Cardiac fibroblast (primary cell): ENCODE data around the gene CDRT4.

Experiments used
- DNase-seq, 2 donors: peaks; one replicate each; pipeline versions ENCODE4 v3.0.0 to v3.0.0-alpha.2; 2010; ENCODE audit warnings: low read depth in 2 of 2
- H3K4me3 ChIP-seq, 2 donors: replicated peaks in 1 of 2; 1 replicate in 1 of 2; 2 replicates in 1 of 2; pipeline ENCODE4 v1.5.1; 2011; ENCODE audit warnings: low read depth in 2 of 2, low read length in 2 of 2, mild to moderate bottlenecking in 2 of 2, moderate library complexity in 1 of 2
- TF ChIP-seq, protein P1 (sequence below): IDR thresholded peaks from one replicate; pipeline ENCODE4 v1.5.1; 2011; ENCODE audit warnings: low read depth, mild to moderate bottlenecking, low read length, inconsistent platforms

CDRT4 gene

DNA sequence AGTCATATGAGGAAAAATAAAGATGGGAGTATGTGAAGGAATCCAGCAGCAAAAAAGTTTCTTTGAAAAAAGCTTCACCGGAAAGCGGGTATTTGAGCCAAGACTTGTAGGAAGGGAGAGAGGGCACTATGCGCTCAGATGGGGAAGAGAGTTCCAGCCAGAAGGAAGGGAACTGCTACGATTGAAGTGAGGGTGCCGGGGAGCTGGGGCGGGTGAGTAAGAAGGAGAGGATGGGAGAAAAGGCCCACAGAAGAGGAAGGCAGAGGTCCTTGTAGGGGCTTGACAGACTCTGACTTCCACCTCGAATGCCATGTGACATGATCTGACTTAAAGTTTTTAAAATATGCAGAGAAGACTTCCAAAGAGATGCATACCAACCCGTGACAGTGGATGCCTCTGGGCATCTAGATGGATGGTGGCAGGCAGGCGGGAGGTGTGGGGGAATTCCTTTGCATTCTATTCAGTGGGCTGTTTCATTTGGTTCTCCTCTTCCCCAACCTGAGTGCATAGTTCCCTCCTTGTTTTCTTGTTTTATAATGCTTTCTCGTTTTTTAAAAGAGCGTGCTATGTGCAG, 44.9 kb downstream of the CDRT4 start:
- TF ChIP-seq, protein P1, sequence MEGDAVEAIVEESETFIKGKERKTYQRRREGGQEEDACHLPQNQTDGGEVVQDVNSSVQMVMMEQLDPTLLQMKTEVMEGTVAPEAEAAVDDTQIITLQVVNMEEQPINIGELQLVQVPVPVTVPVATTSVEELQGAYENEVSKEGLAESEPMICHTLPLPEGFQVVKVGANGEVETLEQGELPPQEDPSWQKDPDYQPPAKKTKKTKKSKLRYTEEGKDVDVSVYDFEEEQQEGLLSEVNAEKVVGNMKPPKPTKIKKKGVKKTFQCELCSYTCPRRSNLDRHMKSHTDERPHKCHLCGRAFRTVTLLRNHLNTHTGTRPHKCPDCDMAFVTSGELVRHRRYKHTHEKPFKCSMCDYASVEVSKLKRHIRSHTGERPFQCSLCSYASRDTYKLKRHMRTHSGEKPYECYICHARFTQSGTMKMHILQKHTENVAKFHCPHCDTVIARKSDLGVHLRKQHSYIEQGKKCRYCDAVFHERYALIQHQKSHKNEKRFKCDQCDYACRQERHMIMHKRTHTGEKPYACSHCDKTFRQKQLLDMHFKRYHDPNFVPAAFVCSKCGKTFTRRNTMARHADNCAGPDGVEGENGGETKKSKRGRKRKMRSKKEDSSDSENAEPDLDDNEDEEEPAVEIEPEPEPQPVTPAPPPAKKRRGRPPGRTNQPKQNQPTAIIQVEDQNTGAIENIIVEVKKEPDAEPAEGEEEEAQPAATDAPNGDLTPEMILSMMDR, result no peak
- H3K4me3 ChIP-seq, result no peak overlapping the region
- no peak for DNase-seq

DNA sequence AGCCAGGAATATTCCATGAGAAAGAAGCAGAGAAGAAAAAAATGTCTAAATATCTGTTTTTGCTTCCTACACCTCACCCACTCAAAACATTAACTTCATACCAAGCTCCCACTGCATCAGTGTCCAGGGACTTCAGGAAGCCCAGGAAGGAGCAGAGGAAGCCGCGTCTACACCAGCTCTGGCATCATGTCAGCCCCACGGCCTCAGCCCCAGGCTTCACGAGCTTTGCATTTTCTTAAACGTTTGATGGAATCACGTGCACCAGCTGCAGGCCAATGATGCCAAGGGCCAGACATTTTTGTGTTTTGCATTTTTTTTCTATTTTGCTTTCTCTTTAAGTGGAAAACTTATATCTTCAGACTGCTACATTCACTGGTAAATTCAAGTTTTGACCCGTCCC, 48.6 kb downstream of the CDRT4 start:
- peak in 1 of 2 donors; percentile 30 for DNase-seq
- H3K4me3 ChIP-seq, result no peak overlapping the region
- TF ChIP-seq, protein P1, result no peak

DNA sequence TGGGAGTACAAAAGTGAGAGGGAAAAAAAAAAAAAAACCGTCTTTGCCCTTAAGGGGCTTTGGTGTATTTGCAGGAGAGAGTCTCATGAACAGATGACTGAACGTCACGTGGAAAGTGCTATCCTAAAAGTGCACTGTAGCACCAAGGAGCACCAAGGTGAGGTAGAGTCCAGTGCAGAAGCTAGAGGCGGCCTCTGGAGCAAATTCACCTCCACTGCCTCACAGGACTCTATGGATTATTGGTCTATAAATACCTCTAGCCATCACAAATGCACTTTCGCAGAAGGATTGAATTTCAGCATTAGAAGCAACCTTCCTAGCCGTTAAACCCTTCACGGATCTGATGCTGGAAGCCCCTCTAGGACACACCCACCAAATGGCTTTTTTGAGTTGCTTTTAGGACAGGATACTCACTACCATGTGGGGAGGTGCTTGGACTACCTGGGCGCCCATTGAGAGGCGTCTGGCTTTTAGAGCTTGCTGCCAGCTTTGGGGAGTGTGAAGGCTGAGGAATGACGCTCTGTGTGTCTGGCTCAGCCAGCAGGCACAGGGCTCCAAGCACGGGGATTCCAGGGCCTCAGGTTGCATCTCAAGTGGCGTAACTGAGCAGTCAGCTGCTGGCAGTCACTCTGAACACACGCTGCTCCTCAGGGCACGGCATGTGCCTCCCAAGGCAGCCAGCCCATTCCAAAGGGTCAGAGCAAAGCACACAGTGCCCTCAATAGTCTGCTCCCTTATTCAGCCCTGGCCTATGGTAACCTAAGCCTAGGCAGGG, 52.7 kb downstream of the CDRT4 start:
- DNase-seq, result no peak
- no peak overlapping the region for H3K4me3 ChIP-seq
- TF ChIP-seq, protein P1, result no peak

DNA sequence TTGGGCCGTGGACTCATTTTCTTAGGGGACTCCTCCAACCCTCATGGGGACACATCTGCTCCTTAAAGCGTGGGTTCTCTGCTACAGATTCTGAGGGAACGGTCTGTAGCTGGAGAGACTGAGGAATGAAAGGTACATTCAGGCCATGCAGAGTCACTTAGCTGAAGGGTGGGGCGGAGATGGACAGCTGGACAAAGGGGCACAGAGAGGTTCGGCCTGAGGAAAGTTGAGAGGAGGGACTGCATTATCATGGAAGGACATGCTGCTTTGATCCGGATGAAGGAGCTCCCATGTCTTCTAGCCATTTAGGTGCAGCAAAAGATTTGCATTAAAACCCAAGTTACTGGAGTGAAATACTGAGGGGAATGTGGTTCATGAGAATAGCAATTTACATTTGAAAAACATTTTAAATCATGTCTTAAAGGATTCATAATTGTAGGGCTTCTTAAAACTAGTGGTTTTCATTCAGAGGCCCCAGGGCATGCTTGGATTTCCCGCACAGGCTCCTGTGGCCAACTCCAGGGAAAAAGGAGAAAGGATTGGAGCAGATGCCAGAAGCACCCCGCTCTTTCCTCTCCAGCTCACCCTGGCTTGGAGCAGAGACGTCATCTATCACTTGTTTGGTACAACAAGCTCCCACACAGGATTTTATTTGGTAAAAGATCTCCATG, 54.2 kb downstream of the CDRT4 start:
- H3K4me3 ChIP-seq, result no peak overlapping the region
- TF ChIP-seq, protein P1, result no peak
- DNase-seq, result no peak

DNA sequence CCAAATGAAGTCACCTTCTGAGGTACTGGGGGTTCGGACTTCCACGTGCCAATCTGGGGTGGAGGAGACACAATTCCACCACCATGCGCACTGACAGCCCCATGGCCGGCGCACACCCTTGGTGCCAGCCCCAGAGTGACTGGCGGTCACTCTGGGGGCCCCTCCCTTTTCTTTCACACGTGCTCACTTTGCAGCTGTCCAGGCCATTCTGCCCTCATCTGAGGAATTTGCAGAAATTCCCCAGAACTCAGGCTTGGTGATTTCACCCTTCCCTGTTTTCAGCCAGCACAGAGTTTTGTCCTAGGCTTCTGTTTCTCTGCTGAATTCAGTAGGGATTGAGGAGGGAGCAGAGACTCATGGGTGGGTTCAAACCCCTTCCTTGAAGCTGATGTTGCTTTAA, 54.8 kb downstream of the CDRT4 start:
- DNase-seq, result no peak
- H3K4me3 ChIP-seq, result no peak overlapping the region
- TF ChIP-seq, protein P1, result no peak

DNA sequence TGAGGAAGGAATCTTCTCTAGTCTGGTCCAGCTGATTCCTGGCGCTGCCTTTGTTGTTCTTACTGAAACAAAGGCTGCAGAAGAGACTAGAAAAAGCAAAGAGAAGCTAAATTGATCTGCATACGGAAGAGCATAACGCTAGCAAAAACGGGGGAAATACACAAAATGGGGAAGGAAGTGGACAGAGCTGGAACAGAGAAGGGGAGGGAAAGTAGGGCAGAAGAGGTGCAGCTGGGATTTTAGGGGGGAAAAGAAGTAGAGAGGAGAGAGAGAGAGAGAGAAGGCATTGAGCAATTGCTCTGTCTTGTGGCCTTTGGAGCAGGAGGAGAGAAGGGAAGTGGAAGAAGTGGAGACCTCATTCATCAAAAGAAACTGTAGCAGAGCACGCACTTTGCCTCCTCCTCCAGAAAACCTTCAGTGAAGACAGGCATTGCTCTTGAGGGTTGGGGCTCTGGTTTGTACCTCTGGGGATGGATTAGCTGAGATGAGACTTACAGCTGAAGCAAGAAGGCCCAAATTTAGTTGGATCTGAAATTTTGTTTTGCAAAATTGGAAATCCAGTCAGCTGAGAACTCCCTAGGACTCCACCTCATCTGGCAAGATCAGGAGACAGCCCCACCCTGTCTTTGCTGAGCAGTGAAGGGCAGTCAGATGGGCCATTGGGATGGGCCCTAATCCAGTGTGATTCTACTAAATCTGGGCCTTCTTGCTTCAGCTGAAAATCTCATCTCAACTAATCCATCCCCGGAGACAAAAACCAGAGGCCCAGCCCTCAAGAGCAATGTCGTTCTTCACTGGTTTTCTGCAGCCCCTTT, 55.8 kb downstream of the CDRT4 start:
- H3K4me3 ChIP-seq, result no peak overlapping the region
- peak in 1 of 2 donors; percentile 25 for DNase-seq
- TF ChIP-seq, protein P1, result no peak
